ENCODE measurements around the gene NUTM2F.
"Not testable (repeated sequence)": the region's sequence is repeated elsewhere in the genome, so short reads cannot be mapped to it uniquely, and the experiment has no call there.

Gene NUTM2F

GRCh38 chr9:94341703-94342102 is 13.3 kb upstream of the NUTM2F start:
- H3K4me1 ChIP-seq (ENCODE audit: control insufficient read depth, insufficient read depth, low read length); H3K9me3 ChIP-seq (ENCODE audit: control insufficient read depth, insufficient read depth, low read depth, low read length); H3K27ac ChIP-seq (ENCODE audit: extremely low read depth, low read depth, low read length); H3K4me3 ChIP-seq (ENCODE audit: low read depth, low read length); CTCF ChIA-PET; POLR2A ChIA-PET; H3K36me3 ChIP-seq (ENCODE audit: control insufficient read depth in 2 of 2, insufficient read depth in 1 of 2, low read length in 2 of 2): not testable (repeated sequence)

- H3K9me3 ChIP-seq (ENCODE audit: control insufficient read depth, insufficient read depth, low read depth, low read length); H3K4me3 ChIP-seq (ENCODE audit: low read depth, low read length); CTCF ChIA-PET; POLR2A ChIA-PET; H3K36me3 ChIP-seq (ENCODE audit: control insufficient read depth in 2 of 2, insufficient read depth in 1 of 2, low read length in 2 of 2); H3K27ac ChIP-seq (ENCODE audit: extremely low read depth, low read depth, low read length); H3K4me1 ChIP-seq (ENCODE audit: control insufficient read depth, insufficient read depth, low read length): not testable (repeated sequence)
Observed at GRCh38 chr9:94340750-94341149, 12.3 kb upstream of the NUTM2F start.

GRCh38 chr9:94339657-94340056 is 11.2 kb upstream of the NUTM2F start:
- H3K9me3 ChIP-seq (ENCODE audit: control insufficient read depth, insufficient read depth, low read depth, low read length); POLR2A ChIA-PET; H3K36me3 ChIP-seq (ENCODE audit: control insufficient read depth in 2 of 2, insufficient read depth in 1 of 2, low read length in 2 of 2); CTCF ChIA-PET; H3K27ac ChIP-seq (ENCODE audit: extremely low read depth, low read depth, low read length); H3K4me3 ChIP-seq (ENCODE audit: low read depth, low read length); H3K4me1 ChIP-seq (ENCODE audit: control insufficient read depth, insufficient read depth, low read length): not testable (repeated sequence)

GRCh38 chr9:94338723-94339122 is 10.3 kb upstream of the NUTM2F start:
- H3K4me3 ChIP-seq (ENCODE audit: low read depth, low read length); H3K9me3 ChIP-seq (ENCODE audit: control insufficient read depth, insufficient read depth, low read depth, low read length); H3K36me3 ChIP-seq (ENCODE audit: control insufficient read depth in 2 of 2, insufficient read depth in 1 of 2, low read length in 2 of 2); POLR2A ChIA-PET; CTCF ChIA-PET; H3K27ac ChIP-seq (ENCODE audit: extremely low read depth, low read depth, low read length); H3K4me1 ChIP-seq (ENCODE audit: control insufficient read depth, insufficient read depth, low read length): not testable (repeated sequence)

GRCh38 chr9:94336445-94336844 is 8.0 kb upstream of the NUTM2F start:
- not testable (repeated sequence) for H3K4me3 ChIP-seq (ENCODE audit: low read depth, low read length)

GRCh38 chr9:94325583-94325982 is 2.9 kb downstream of the NUTM2F start:
- H3K4me3 ChIP-seq (ENCODE audit: low read depth, low read length); H3K27ac ChIP-seq (ENCODE audit: extremely low read depth, low read depth, low read length); H3K36me3 ChIP-seq (ENCODE audit: control insufficient read depth in 2 of 2, insufficient read depth in 1 of 2, low read length in 2 of 2); CTCF ChIA-PET; POLR2A ChIA-PET; H3K9me3 ChIP-seq (ENCODE audit: control insufficient read depth, insufficient read depth, low read depth, low read length); H3K4me1 ChIP-seq (ENCODE audit: control insufficient read depth, insufficient read depth, low read length): not testable (repeated sequence)

More at GRCh38 chr9:94336445-94336844, 8.0 kb upstream of the NUTM2F start:
- CTCF ChIA-PET; H3K9me3 ChIP-seq (ENCODE audit: control insufficient read depth, insufficient read depth, low read depth, low read length); H3K27ac ChIP-seq (ENCODE audit: extremely low read depth, low read depth, low read length); H3K4me1 ChIP-seq (ENCODE audit: control insufficient read depth, insufficient read depth, low read length); H3K36me3 ChIP-seq (ENCODE audit: control insufficient read depth in 2 of 2, insufficient read depth in 1 of 2, low read length in 2 of 2): not testable (repeated sequence)
- POLR2A ChIA-PET, result interaction anchor here (0.7 kb wide), 1 partner anchor 1270 kb away, joined by 3 read pairs; no protein-coding TSS in a partner anchor

- CTCF ChIA-PET, result interaction anchor here (0.6 kb wide), 1 partner anchor 728 kb away, joined by 3 read pairs; no protein-coding TSS in a partner anchor
- H3K27ac ChIP-seq (ENCODE audit: extremely low read depth, low read depth, low read length); H3K9me3 ChIP-seq (ENCODE audit: control insufficient read depth, insufficient read depth, low read depth, low read length); H3K36me3 ChIP-seq (ENCODE audit: control insufficient read depth in 2 of 2, insufficient read depth in 1 of 2, low read length in 2 of 2); H3K4me3 ChIP-seq (ENCODE audit: low read depth, low read length); H3K4me1 ChIP-seq (ENCODE audit: control insufficient read depth, insufficient read depth, low read length); POLR2A ChIA-PET: not testable (repeated sequence)
Observed at GRCh38 chr9:94323153-94323798, 5.2 kb downstream of the NUTM2F start.

- CTCF ChIA-PET, result interaction anchor here (0.6 kb wide), 1 partner anchor 729 kb away, joined by 3 read pairs; no protein-coding TSS in a partner anchor
- H3K36me3 ChIP-seq (ENCODE audit: control insufficient read depth in 2 of 2, insufficient read depth in 1 of 2, low read length in 2 of 2); H3K4me3 ChIP-seq (ENCODE audit: low read depth, low read length); POLR2A ChIA-PET; H3K4me1 ChIP-seq (ENCODE audit: control insufficient read depth, insufficient read depth, low read length); H3K27ac ChIP-seq (ENCODE audit: extremely low read depth, low read depth, low read length); H3K9me3 ChIP-seq (ENCODE audit: control insufficient read depth, insufficient read depth, low read depth, low read length): not testable (repeated sequence)
Observed at GRCh38 chr9:94322342-94322940, 6.0 kb downstream of the NUTM2F start.

GRCh38 chr9:94317949-94318657 is 10.3 kb downstream of the NUTM2F start:
- H3K27ac ChIP-seq (ENCODE audit: extremely low read depth, low read depth, low read length); POLR2A ChIA-PET; CTCF ChIA-PET; H3K9me3 ChIP-seq (ENCODE audit: control insufficient read depth, insufficient read depth, low read depth, low read length); H3K4me3 ChIP-seq (ENCODE audit: low read depth, low read length); H3K36me3 ChIP-seq (ENCODE audit: control insufficient read depth in 2 of 2, insufficient read depth in 1 of 2, low read length in 2 of 2); H3K4me1 ChIP-seq (ENCODE audit: control insufficient read depth, insufficient read depth, low read length): not testable (repeated sequence)

- H3K36me3 ChIP-seq (ENCODE audit: control insufficient read depth in 2 of 2, insufficient read depth in 1 of 2, low read length in 2 of 2); H3K9me3 ChIP-seq (ENCODE audit: control insufficient read depth, insufficient read depth, low read depth, low read length); H3K4me1 ChIP-seq (ENCODE audit: control insufficient read depth, insufficient read depth, low read length); CTCF ChIA-PET; POLR2A ChIA-PET; H3K27ac ChIP-seq (ENCODE audit: extremely low read depth, low read depth, low read length); H3K4me3 ChIP-seq (ENCODE audit: low read depth, low read length): not testable (repeated sequence)
Observed at GRCh38 chr9:94316236-94316635, 12.2 kb downstream of the NUTM2F start.
